Measurements from ENCODE around the gene MBNL2.

DNA sequence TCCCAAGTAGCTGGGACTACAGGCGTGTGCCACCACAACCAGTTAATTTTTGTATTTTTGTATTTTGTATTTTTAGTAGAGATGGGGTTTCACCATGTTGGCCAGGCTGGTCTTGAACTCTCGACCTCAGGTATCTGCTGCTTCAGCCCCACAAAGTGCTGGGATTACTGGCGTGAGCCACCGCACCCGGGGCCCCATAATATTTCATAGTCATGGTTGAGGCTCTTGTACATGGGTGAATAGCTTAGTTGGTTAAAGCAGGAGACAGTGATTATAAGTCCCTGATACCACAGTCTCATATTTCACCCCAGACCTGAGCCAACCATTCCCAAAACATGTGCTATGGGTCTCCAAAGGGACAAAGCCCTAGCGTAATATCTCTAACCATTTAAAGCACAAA is 26.1 kb downstream of the MBNL2 start:
- TF ChIP-seq POLR2A (IDR thresholded peaks at IDR 0.05; ENCODE audit: low read depth, low read length): no peak
- no peak for TF ChIP-seq POLR2AphosphoS5 (IDR thresholded peaks at IDR 0.05; ENCODE audit: low read depth, low read length)
- TF ChIP-seq TAF1 (IDR thresholded peaks at IDR 0.05; ENCODE audit: borderline replicate concordance, low read depth, low read length): no peak
